ENCODE results near the gene CCDC27. TPM values are rescaled to one million over a fixed set of nuclear protein-coding genes. Genes with fewer than 3 reads are reported as not detected.

Gene CCDC27
- total and polyA plus RNA-seq, 2 of the 8 experiments (the other 6 are each of a cell fraction or from before 2014, with no cell fraction given), result 0.15 TPM; not detected in 1

DNA sequence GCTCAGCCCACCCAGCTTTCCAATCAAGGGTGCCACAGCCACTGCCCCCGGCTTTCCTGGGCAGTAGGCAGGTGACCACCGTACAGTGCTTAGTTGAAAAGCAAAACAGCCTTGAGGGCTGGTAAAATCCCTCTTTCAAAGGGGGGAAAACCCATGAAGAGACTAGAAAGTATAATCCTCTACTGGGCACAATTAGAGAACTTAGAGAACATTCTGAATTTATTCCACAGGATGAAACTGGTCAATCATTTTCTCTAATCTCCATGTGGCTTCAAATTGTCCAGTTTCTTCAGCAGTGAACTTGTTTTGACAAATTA lies 59.3 kb downstream of the CCDC27 start:
- Histone ChIP-seq H4K20me1 (replicated peaks in 1 of 2; ENCODE audit: control insufficient read depth in 1 of 2, insufficient read depth in 2 of 2, low read length in 2 of 2) (no peaks in the 10 kb centered on the region), H3K27ac (ENCODE audit: low read depth, low read length) (no peak overlapping the region), H3K23ac (ENCODE audit: insufficient read length) (no peak overlapping the region), H3K18ac (ENCODE audit: extremely low read depth, low read length) (no peak overlapping the region), H3K36me3 (ENCODE audit: control insufficient read depth in 2 of 4, insufficient read depth in 4 of 4, low read length in 3 of 4) (no peaks in the 10 kb centered on the region; a peak in 1 of 8 replicates), H2AFZ (ENCODE audit: low read length) (no peak overlapping the region), H2BK12ac (ENCODE audit: low read depth, low read length) (no peak overlapping the region), H3K4ac (replicated peaks; ENCODE audit: insufficient read length, low read depth, low read length) (no peak overlapping the region), H3K4me2 (ENCODE audit: insufficient read depth in 1 of 2, low read depth in 2 of 2, low read length in 2 of 2) (0 out of 4 replicates have a peak overlapping the region, but pooled peaks of 1 of the 2 experiments have one; percentile 6), H3K79me2 (ENCODE audit: control insufficient read depth in 1 of 2, insufficient read depth in 2 of 2, low read length in 2 of 2) (no peaks in the 10 kb centered on the region), H3K9me3 (ENCODE audit: insufficient read depth in 2 of 2, low read depth in 1 of 2, low read length in 1 of 2) (peaks cover 8 to 12% of the 10 kb centered on the region in 2 experiments; a peak in 3 of 4 replicates), H3K27me3 (replicated peaks in 1 of 4; ENCODE audit: control insufficient read depth in 3 of 4, extremely low read depth in 1 of 4, insufficient read depth in 3 of 4, low read length in 3 of 4) (no peaks in the 10 kb centered on the region), H2AK5ac (ENCODE audit: low read depth, low read length) (no peak overlapping the region), H2BK5ac (ENCODE audit: low read depth, low read length) (no peak overlapping the region), H3K23me2 (ENCODE audit: low read depth, low read length) (no peaks in the 10 kb centered on the region), H4K8ac (ENCODE audit: extremely low read depth, insufficient read depth, low read length) (no peak overlapping the region; the same call in 1 of the 2 replicates), H2BK120ac (replicated peaks; ENCODE audit: low read depth, low read length) (no peak overlapping the region), H2BK20ac (ENCODE audit: low read length) (no peak overlapping the region), H3K9ac (replicated peaks in 1 of 4; ENCODE audit: extremely low read depth in 1 of 4, low read depth in 3 of 4, low read length in 3 of 4) (no peak overlapping the region), H3K4me1 (replicated peaks in 1 of 4; ENCODE audit: control insufficient read depth in 3 of 4, insufficient read depth in 4 of 4, low read length in 3 of 4) (peaks cover 0 to 5% (median 0%) of the 10 kb centered on the region in 4 experiments; a peak in 1 of 7 replicates), H4K5ac (ENCODE audit: insufficient read length, low read depth, low read length) (no peak overlapping the region), H4K91ac (replicated peaks; ENCODE audit: insufficient read length, low read length) (no peak overlapping the region), H3K14ac (ENCODE audit: insufficient read length) (no peak overlapping the region), H2BK15ac (ENCODE audit: low read length) (no peak overlapping the region), H3K79me1 (ENCODE audit: low read depth, low read length) (no peaks in the 10 kb centered on the region), H3K4me3 (ENCODE audit: extremely low read depth in 1 of 4, insufficient read depth in 2 of 4, low read depth in 3 of 4, low read length in 4 of 4) (no peak overlapping the region), H3K56ac (replicated peaks; ENCODE audit: insufficient read length, low read depth, low read length) (no peak overlapping the region)
- ChIA-PET CTCF (ENCODE audit: partially characterized antibody) (interaction anchor here (0.6 to 1.2 kb wide), 4 partner anchors 14 to 53 kb away, joined by 3 to 4 read pairs (median 3); no protein-coding TSS in a partner anchor), POLR2A (ENCODE audit: partially characterized antibody) (interaction anchor here (1.2 kb wide), 1 partner anchor 359 kb away, joined by 3 read pairs; no protein-coding TSS in a partner anchor)
- TF ChIP-seq TCF12 (IDR thresholded peaks at IDR 0.05; ENCODE audit: low read depth, low read length) (no peak), CHD2 (IDR thresholded peaks at IDR 0.05; ENCODE audit: low read length) (no peak), SUZ12 (IDR thresholded peaks at IDR 0.05; ENCODE audit: low read length) (no peak), CTBP2 (IDR thresholded peaks at IDR 0.05; ENCODE audit: borderline replicate concordance, insufficient read depth, insufficient read length, low read length) (no peak), RFX5 (IDR thresholded peaks at IDR 0.05; ENCODE audit: borderline replicate concordance, low read depth, low read length) (no peak), RAD21 (IDR thresholded peaks at IDR 0.05 in 1 of 2, conservative IDR thresholded peaks at IDR 0.05 in 1 of 2; ENCODE audit: low read depth in 2 of 2, low read length in 2 of 2) (no peak), MAFK (IDR thresholded peaks at IDR 0.05; ENCODE audit: low read depth, low read length) (no peak), POU5F1 (IDR thresholded peaks at IDR 0.05; ENCODE audit: low read depth, low read length) (no peak)
- FAIRE-seq (no peak), DNase-seq (ENCODE audit: low read depth in 1 of 2, low spot score in 2 of 2) (no peak)
- WGBS, 2 experiments (ENCODE audit: extremely low coverage in 1 of 2, insufficient coverage in 1 of 2, insufficient read length in 1 of 2, insufficient replicate concordance in 2 of 2, low coverage in 1 of 2, low lambda C conversion rate in 2 of 2, missing lambda C conversion rate in 1 of 2), result 67% methylated on average over 2 of the region's 2 CpGs; no CpG with 5 or more reads in 1 of the 2 experiments

Measured in H1 (cell line).